Glutamatergic neuron (in vitro differentiated cells): ENCODE measurements around the gene HMSD. TPM values are rescaled to one million over a fixed set of nuclear protein-coding genes. Genes with fewer than 3 reads are reported as not detected.

Experiments used
- DNase-seq: peaks from one replicate; pipeline ENCODE4 v3.0.0; 2022
- H3K27ac Mint-ChIP-seq: one replicate; pipeline ENCODE4 v1.8.0; 2020; ENCODE audit warnings: mild to moderate bottlenecking, mixed read lengths, inconsistent platforms; ENCODE audit not compliant: unreplicated experiment
- H3K27me3 Mint-ChIP-seq: one replicate; pipeline ENCODE4 v1.8.0; 2020; ENCODE audit warnings: mild to moderate bottlenecking, moderate library complexity, mixed read lengths, inconsistent platforms; ENCODE audit not compliant: unreplicated experiment
- H3K36me3 Mint-ChIP-seq: one replicate; pipeline ENCODE4 v1.8.0; 2020; ENCODE audit warnings: mild to moderate bottlenecking, mixed read lengths, inconsistent platforms; ENCODE audit not compliant: unreplicated experiment
- H3K4me1 Mint-ChIP-seq: one replicate; pipeline ENCODE4 v1.8.0; 2020; ENCODE audit warnings: mild to moderate bottlenecking, low read depth, mixed read lengths, inconsistent platforms; ENCODE audit not compliant: unreplicated experiment
- H3K4me3 Mint-ChIP-seq: one replicate; pipeline ENCODE4 v1.8.0; 2020; ENCODE audit warnings: mild to moderate bottlenecking, mixed read lengths, inconsistent platforms; ENCODE audit not compliant: unreplicated experiment
- H3K9me3 Mint-ChIP-seq: one replicate; pipeline ENCODE4 v1.8.0; 2020; ENCODE audit warnings: mild to moderate bottlenecking, moderate library complexity, mixed read lengths, inconsistent platforms; ENCODE audit not compliant: unreplicated experiment
- CTCF ChIP-seq: fragments of 200-600 bp; sonication (generic); IDR thresholded peaks from one replicate; pipeline ENCODE4 v1.5.0; 2021; ENCODE audit not compliant: partially characterized antibody, unreplicated experiment
- total RNA-seq: library from RNA; stranded (reverse); fragmentation: NEBNext Ultra II Directional; extraction: Animal tissue kit (Norgen Biotek cat#: 25700); gene quantifications from one replicate; pipeline ENCODE4 v1.2.1, GENCODE V29; 2021; ENCODE audit not compliant: unreplicated experiment

HMSD gene
- total RNA-seq, 1 donor from 2014 or later, result not detected

GRCh38 chr18:63907664-63908063 is 41.4 kb upstream of the HMSD start, which contains the start of gene SERPINB10:
SERPINB10 (plus strand) TSS chr18:63907958; CDS start chr18:63915511, 7,553 bp downstream.
- Mint-ChIP-seq H3K36me3 (no peaks in the 10 kb centered on the region), H3K4me1 (no peaks in the 10 kb centered on the region), H3K27me3 (no peaks in the 10 kb centered on the region), H3K4me3 (no peak within 1 kb of the TSS), H3K9me3 (no peaks in the 10 kb centered on the region), H3K27ac (no peak within 1 kb of the TSS)
- no peak for TF ChIP-seq CTCF
- DNase-seq, result no peak

DNA sequence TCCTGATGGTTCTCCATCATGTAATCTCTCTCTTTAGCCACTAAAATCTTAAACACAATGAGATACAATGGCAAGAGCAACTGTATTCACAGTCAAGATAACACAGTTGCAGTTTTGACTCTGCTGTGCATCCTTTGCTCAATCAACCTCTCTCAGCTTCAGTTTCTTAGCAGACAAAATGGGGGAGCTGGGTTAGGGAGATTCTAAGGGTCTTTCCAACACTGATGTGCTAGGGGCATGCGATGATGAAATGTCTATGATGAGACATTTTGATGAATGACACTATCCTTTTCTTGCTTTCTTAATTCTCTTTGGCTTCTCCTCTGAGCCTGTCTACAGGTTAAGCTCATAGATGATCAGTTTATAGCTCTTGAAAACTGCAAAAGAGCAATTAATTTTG is 40.2 kb upstream of the HMSD start:
- Mint-ChIP-seq H3K27ac (no peak overlapping the region), H3K36me3 (no peaks in the 10 kb centered on the region), H3K4me3 (no peak overlapping the region), H3K4me1 (no peaks in the 10 kb centered on the region), H3K27me3 (no peaks in the 10 kb centered on the region), H3K9me3 (no peaks in the 10 kb centered on the region)
- DNase-seq, result no peak
- no peak for TF ChIP-seq CTCF

- no peaks in the 10 kb centered on the region for H3K9me3 Mint-ChIP-seq
- no peak overlapping the region for H3K27ac Mint-ChIP-seq
- no peak for DNase-seq
- no peak overlapping the region for H3K4me3 Mint-ChIP-seq
- no peaks in the 10 kb centered on the region for H3K27me3 Mint-ChIP-seq
- no peaks in the 10 kb centered on the region for H3K36me3 Mint-ChIP-seq
- no peak for TF ChIP-seq CTCF
- H3K4me1 Mint-ChIP-seq, result no peaks in the 10 kb centered on the region
Measured at GRCh38 chr18:63909870-63910269, 39.2 kb upstream of the HMSD start.

DNA sequence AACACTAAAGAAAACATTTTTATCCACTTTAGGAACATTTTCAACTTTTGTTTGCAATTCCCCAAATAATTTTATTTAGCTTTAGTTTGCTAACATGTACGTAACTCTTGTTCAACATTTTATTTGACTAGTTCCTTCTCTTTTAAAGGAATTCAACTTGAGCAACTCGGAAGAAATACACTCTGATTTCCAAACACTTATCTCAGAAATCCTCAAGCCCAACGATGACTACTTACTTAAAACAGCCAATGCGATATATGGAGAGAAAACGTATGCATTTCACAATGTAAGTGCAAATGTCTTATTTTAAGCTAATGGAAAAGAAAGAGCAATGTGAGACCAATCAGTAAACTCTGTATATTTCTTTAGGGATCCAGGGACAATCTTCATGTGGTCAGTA is 31.3 kb upstream of the HMSD start:
- H3K36me3 Mint-ChIP-seq, result no peaks in the 10 kb centered on the region
- TF ChIP-seq CTCF, result no peak
- H3K4me3 Mint-ChIP-seq, result no peak overlapping the region
- H3K27ac Mint-ChIP-seq, result no peak overlapping the region
- no peaks in the 10 kb centered on the region for H3K9me3 Mint-ChIP-seq
- no peaks in the 10 kb centered on the region for H3K4me1 Mint-ChIP-seq
- peaks cover 1% of the 10 kb centered on the region for H3K27me3 Mint-ChIP-seq
- DNase-seq, result no peak

DNA sequence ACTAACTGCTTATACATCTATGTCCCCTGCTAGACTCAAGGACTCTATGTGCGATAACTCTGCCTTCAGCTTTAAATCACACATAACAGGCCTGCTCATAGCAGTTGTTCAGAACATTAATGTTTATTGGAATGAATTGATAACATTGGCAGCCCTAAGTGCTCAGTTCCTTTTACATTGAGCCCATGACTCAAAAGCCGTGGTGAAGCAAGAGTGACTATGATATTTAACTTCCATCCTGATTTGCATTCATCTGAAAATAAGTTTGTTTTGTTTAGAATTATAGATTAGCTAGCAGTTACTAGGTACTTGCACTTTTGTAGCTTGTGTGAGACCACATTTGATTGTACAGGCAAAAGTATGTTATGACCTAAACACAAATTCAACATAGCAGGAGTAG is 27.1 kb upstream of the HMSD start:
- no peaks in the 10 kb centered on the region for H3K36me3 Mint-ChIP-seq
- H3K4me1 Mint-ChIP-seq, result no peaks in the 10 kb centered on the region
- no peak for DNase-seq
- peaks cover 1% of the 10 kb centered on the region for H3K27me3 Mint-ChIP-seq
- no peaks in the 10 kb centered on the region for H3K9me3 Mint-ChIP-seq
- H3K4me3 Mint-ChIP-seq, result no peak overlapping the region
- no peak for TF ChIP-seq CTCF
- H3K27ac Mint-ChIP-seq, result no peak overlapping the region
